ENCODE data around the gene RNF220.

The RNF220 gene

GRCh38 chr1:44405031-44405797, at the start of gene RNF220 (continued):
- TF ChIP-seq ZNF473 (tag by site-specific recombination; IDR thresholded peaks at IDR 0.05) (no peak; the same call in 1 of the 2 replicates), ZBTB17 (tag by site-specific recombination; IDR thresholded peaks at IDR 0.05) (peak; percentile 98), ZBTB8A (tag by site-specific recombination; IDR thresholded peaks at IDR 0.05) (peak; percentile 65; the same call in 1 of the 2 replicates), IKZF3 (tag by site-specific recombination; IDR thresholded peaks at IDR 0.05) (peak; percentile 85), ZNF600 (tag by site-specific recombination; IDR thresholded peaks at IDR 0.05) (peak; percentile 98), GLIS2 (tag by site-specific recombination; IDR thresholded peaks at IDR 0.05) (no peak), SETDB1 (IDR thresholded peaks at IDR 0.05; ENCODE audit: insufficient read length, low read length) (no peak), KLF17 (tag by site-specific recombination; IDR thresholded peaks at IDR 0.05) (peak; percentile 73), ZNF416 (tag by site-specific recombination; IDR thresholded peaks at IDR 0.05) (peak; percentile 82; the same call in 1 of the 2 replicates), EGR2 (tag by site-specific recombination; IDR thresholded peaks at IDR 0.05; ENCODE audit: low read depth) (peak; percentile 45), MYNN (tag by site-specific recombination; IDR thresholded peaks at IDR 0.05; ENCODE audit: borderline replicate concordance) (peak; percentile 81; the same call in 1 of the 2 replicates), BCL6B (tag by site-specific recombination; IDR thresholded peaks at IDR 0.05) (0 out of 2 replicates have a peak, but pooled peaks have one; percentile 40), ZNF585B (tag by site-specific recombination; IDR thresholded peaks at IDR 0.05) (no peak), ZNF555 (tag by site-specific recombination; conservative IDR thresholded peaks at IDR 0.05) (no peak), ZNF426 (tag by site-specific recombination; IDR thresholded peaks at IDR 0.05) (no peak), REST (tag by site-specific recombination; IDR thresholded peaks at IDR 0.05) (no peak; the same call in 1 of the 2 replicates), BCL11A (tag by site-specific recombination; IDR thresholded peaks at IDR 0.05; ENCODE audit: low read depth) (no peak), MZF1 (tag by site-specific recombination; IDR thresholded peaks at IDR 0.05; ENCODE audit: borderline replicate concordance) (0 out of 2 replicates have a peak, but pooled peaks have one; percentile 12), YY1 (tag by site-specific recombination; IDR thresholded peaks at IDR 0.05) (no peak), ZXDB (tag by site-specific recombination; IDR thresholded peaks at IDR 0.05) (peak; percentile 89), ZNF404 (tag by site-specific recombination; IDR thresholded peaks at IDR 0.05) (no peak), ZBTB20 (tag by site-specific recombination; IDR thresholded peaks at IDR 0.05) (peak; percentile 99), HOXA7 (CRISPR knock-in tag; IDR thresholded peaks at IDR 0.05; ENCODE audit: borderline replicate concordance) (no peak), ZNF335 (tag by site-specific recombination; conservative IDR thresholded peaks at IDR 0.05) (peak; percentile 99), ZNF280D (tag by site-specific recombination; IDR thresholded peaks at IDR 0.05) (no peak), ZNF558 (tag by site-specific recombination; IDR thresholded peaks at IDR 0.05) (peak; percentile 63; the same call in 1 of the 2 replicates), ZIC2 (tag by site-specific recombination; IDR thresholded peaks at IDR 0.05) (peak; percentile 52; the same call in 1 of the 2 replicates), PRDM1 (tag by site-specific recombination; IDR thresholded peaks at IDR 0.05) (peak; percentile 77), PATZ1 (tag by site-specific recombination; IDR thresholded peaks at IDR 0.05) (0 out of 2 replicates have a peak, but pooled peaks have one; percentile 26)
